CD4-positive, alpha-beta T cell treated with Interleukin-1 beta for 1 hour (primary cell): ENCODE results near the gene VPS16.
A peak's percentile ranks its signal among the peaks of the same experiment; 100 is the strongest.

ENCODE experiments used
- DNase-seq, 2 donors: peaks; one replicate each; pipeline ENCODE4 v3.0.0-alpha.2; 2020 to 2022

VPS16 gene

DNA sequence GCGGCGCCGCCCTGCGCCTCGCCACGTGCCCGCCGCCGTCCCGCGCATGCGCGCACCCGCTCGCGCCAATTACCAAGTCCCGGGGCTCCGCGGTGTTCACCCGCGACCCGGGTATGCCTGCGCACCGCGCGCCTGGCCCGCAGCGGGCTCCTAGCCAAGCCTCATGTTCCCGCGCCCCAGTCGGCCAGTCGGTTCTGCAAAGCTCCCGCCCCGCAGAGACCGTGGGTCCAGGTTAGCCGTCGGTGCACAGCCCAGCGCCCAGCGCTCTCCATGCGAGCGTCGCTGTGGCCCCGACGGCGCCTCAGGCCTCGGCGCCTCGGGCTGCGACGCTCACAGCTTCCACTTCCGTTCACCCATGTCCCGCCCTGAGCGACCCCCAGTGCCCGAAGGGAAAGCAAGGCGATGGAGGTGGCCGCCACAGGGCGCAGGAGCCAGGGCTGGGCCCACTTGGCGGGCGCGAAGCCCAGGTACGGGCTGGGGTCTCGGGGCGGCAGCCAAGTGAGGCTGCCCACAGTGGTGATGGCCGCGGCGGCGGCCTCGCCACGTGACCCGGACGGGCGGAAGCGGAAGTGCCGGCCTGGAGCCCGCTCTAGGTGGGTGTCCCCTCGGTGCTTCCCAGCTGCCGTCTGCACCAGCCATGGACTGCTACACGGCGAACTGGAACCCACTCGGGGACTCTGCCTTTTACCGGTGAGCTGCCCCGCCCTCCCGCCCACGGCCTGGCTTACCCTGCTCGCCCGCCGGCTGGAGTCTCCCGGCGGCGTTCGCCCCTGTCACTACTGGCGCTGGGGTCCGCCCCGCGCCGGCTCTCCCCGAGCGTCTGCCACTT is at the start of gene VPS16, which contains the start of gene PCED1A:
Gene VPS16 (plus strand): TSS at position 608 of the 829 bp plus-strand sequence. CDS start 30 bp downstream, at position 638.
Gene PCED1A (minus strand): TSS at position 518 of the 829 bp plus-strand sequence. CDS start 743 bp downstream, outside the sequence.
- DNase-seq = peak; percentile 88 to 89

DNA sequence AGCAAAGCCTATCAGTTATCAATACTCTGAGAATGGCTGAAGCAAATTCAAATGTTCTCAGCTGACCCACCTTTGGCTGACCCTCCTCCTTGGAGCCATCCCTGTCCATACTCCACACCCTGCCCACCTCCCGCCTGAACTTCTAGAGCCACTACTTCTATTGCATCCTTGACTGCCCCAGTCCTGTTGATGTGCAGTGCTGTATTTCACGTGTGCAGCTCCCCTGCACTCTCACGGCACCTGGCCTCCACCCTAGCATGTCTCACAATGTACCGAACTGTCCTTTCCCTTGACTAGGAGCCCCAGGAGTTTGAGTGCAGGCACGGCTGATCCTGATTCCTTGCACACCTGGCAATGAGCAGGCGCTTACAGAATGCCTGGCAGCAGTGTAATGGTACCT is 47.1 kb upstream of the VPS16 start:
- DNase-seq = no peak

DNA sequence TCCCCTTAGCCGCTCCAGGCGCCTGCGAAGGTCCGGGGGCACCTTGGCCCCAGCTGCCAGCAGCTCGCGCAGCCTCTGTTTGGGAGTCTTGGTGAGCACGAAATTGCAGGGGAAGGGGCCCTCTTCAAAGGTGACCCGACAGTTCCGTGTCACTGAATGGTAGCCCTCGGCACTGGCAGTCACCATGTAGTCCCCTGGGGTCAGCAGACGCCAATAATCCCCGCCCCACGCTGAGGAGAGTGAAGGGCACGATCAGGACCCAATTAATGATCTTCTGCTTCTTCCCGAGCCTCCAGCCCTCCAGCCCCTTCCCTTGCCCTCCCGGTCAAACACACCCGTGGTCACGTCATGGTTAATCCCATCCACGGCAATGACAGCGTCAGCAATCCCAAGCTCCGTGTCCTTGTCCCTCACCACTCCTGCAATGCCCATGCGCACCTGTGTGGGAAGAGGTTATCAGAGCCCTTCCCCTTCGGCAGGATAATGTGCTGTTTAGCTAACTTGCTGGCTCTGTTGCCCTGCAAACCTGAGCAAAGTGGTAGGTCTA is 46.3 kb upstream of the VPS16 start:
- DNase-seq = no peak

DNA sequence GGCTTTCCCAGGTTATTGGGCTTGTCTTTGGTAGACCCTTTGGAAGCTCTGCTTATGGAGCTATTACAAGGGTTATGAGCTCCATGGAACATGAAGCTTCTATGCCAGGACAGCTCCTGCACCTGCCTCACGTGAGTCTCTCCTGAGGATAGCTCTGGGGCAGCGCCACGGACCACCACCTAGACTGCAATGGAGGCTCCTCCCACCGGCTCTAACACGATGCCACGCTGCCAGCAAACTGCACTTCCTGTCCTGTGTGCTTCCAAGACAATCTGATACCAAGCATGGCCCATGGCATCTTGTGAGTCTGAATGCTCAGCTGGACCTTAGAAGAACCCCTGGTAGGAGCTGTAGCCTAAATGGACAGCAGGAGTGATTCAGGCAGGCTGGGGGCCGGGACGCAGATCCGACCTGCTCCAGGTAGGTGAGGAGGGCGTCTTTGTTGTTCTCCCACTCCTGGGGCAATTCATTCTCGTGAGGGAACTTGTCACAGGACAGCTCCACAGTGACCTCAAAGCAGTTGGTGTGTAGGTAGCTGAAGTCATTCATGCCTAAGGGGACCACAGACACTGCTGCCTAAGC is 45.6 kb upstream of the VPS16 start:
- DNase-seq = no peak

DNA sequence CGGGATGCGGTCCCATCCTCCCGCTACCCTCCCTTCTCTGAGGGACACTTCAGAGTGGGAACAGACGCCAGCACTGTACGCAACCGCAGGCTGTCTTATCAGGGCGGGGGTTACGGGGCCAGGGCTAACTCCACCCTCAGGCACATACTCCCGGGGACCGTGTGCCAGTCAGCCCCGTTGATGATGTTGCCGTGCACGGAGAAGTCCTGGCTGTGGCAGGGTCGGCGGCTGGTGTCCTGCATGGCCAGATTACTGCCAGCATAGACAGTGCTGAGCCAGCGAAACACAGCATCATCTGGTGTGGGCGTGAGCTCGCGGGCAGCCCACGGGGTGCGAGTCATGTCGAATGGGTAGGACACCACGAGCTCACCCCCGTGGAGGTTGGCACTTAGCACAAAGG is 45.1 kb upstream of the VPS16 start:
- DNase-seq = no peak

DNA sequence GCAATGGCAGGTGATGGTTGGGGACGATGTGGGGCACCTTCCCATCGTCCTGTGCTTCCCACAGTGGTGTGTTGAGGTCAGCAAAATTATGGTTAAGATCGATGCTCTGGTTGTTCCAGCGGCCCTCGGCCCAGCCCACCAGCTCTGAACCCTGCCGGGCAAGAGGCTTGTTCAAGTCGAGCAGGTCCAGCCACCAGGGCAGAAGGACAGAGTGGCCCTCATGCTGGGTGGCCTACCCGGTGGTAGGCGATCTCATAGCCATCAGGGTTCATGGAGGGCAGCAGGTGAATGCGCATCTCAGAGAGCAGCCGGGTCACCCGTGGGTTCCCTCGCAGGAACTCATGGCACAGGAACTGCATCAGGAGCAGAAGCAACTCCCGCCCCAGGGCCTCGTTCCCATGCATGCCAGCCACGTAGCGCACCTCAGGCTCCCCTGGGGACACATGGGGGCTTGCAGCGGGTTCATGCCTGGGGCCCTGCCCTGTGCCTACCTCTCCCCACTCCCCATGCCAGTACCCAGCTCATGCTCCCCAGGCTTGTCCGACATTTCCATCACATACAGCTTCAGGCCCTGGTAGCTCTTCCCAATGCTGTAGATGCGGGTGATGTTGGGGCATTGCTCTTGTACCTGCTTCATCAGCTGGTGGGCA is 44.4 kb upstream of the VPS16 start:
- no peak for DNase-seq

DNA sequence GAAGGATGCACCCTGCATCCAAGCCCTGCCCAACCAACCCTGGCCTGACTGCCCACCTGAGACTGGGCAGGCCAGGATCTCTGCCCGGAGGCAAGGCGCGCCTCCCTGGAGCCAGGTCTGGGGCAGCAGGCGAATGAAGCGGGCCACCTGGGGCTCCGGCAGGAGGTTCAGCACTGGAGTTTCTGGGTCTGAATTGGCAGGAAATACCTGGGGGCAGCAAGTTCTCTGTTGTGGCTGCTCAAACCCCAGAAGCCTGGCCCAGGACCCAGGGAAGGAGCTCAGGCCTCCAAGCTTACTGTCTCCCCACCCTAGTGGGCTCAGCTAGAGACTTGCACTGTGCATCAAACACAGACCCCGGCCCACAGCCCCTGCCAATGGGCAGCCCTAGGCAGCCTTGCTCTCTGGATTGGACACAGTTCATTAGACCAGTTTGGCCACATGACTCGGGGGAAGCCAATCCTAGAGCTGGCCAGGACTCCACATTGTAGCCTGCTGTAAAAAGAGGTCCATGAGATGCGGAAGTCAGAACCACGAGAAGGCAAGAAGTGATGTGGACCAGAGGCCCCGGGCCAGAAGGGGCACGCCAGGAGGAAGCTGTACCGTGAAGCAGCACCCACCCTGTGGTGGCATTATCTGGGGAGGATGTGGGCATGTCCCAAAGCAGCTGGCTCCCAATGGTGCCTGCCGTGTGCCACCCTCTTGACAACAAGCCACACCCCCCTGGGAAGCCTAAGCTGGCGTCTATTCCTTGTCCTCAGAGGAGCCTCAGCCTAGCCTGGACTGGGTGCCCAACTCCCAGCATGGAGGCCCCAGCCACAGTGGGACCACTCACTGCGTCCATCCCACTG is 43.2 kb upstream of the VPS16 start:
- no peak for DNase-seq

DNA sequence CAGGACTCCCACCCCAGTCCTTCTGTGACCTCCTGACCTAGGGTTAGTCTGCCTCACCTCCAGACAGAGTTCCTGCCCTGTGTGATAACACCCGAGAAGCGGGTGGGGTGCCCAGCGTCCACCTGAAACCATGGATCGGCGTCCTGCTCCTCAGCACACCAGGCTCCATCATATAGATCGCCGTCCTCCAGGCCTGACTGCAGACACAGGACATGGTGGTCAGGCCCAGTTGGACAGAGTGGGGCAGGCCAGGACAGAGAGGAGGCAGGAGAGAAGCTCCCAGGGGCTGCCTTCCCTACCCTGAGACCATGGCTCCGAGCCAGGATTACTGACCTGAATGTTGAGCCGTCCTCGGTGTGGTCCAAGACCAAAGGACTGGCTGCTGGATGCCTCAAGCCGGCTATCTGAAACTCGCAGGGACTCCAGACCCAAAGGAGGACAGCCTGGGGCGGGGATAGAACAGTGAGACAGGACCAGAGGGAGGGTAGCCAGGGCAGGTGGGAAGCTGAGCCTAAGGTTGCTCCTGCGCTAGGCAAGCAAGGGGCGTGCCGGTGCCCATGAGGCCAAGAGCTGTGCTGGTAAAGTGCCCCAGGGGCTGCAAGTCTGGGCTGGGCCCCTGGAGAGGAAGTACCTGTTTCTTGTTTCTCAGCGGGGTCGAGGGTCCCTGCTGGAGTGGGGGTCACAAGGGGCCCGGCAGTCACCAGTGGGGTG is 42.3 kb upstream of the VPS16 start:
- no peak for DNase-seq

DNA sequence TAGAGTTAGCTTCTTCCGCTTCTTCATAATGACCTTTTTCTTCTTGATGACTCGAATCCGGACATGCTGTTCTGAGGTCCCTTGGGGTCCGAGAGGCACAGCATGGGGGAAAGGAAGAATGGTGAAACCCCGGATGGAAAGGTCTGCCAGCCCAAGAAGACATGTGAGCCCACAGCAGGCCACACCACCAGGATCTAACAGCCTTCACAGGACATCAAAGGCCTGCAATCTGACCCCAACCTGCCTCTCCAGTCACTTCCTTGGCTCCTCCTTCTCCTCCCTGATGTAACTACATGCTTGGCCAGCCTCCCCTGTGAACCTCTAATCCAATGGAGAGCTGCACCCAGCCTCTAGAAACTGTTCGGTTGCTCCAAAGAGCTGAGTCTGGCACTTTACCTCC is 41.7 kb upstream of the VPS16 start:
- DNase-seq = no peak

DNA sequence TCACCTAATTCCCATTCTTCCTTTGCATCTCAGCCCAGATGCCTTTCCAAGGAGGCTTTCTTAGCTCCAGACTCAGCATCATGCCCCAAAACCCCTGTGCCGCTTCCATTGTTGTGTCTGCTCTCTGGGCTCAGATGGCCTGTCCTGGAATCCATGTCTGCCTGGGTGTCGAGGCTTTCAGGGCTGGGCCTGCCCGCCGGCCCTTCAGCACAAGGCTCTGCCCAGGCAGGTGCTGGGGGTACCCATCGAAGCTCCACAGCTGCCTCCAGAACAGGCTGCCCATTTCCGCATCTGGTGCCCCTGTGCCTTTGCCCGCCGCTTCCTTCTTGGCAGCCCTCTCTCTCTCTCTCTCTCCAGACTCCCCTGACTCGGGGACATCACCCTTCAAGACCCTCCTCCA is 41.3 kb upstream of the VPS16 start:
- no peak for DNase-seq

DNA sequence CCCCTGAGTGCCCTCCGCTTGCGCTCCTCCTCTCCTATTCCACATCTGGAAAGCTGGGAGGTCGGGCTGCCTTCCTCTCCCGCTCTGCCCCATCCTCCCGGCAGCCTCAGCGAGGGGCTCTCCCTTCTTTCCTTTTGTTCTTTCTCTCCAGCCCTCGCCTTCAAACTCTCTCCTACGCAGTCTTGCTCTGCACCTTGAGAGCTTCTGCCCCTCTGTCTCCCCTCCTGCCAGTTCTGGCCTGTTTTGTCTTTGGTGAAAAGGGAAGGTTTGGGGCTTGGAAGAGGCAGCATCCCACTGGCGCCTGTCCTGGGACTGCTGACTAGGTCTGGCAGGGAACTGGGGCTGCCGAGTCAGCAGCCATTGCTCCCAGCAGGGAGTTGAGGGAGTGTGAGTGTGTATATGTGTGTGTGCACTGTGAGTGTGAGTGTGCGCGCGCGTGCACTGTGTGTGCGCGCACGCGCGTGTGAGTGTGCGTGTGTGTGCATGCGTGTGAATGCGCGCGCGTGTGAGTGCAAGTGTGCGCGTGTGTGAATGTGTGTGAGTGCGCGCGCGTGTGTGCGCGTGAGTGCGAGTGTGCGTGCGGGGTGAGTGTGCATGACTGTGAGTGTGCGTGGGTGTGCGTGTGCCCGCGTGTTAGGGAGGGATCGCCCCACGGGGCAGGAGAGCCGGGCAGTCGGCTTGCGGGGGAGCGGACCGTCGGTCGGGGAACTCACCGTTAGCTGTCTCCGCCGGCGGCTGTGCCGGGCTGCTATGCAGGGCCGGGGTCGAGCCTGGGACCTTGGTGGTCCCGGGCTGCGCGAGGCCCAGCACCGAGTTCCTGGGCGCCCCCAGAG is 40.6 kb upstream of the VPS16 start:
- no peak for DNase-seq

DNA sequence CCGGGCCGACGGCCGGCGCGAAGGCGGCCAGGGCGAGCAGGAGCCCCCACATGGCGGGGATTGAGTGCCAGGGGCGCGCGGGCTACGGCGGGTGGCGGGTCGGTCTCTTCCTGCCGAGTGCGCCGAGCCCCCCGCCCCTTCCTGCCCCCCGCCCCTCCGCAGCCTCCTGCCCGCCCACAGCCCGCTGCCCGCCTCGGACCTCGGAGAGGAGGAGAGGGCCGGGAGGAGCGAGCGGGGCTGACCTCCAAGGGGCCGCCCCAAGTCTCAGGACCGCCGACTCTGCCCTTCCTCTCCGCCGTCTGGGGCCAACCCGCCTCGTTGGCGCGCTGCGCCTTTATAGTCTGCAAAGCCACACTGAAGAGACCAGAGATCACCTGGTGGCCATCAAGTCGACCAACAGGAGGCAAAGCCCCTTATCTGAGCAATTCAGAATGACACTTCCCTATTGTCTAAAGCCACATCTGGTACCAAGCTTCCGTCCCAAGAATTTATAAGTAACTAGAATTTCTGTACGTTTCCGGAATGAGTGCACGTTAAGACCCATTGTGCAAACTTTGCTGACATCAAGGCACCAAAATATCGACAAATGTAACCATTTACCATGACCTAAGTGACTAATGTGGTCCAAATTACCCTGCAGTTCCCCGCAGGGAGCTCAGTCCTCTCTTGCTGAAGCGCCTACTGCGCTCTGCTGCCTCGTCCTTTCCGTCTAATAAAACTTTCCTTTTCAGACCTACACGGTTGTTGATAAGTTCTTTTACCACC is 39.8 kb upstream of the VPS16 start, which contains the start of gene CPXM1:
Gene CPXM1 (minus strand): TSS at position 107 of the 765 bp plus-strand sequence. CDS start 55 bp downstream, at position 52.
- DNase-seq = no peak

DNA sequence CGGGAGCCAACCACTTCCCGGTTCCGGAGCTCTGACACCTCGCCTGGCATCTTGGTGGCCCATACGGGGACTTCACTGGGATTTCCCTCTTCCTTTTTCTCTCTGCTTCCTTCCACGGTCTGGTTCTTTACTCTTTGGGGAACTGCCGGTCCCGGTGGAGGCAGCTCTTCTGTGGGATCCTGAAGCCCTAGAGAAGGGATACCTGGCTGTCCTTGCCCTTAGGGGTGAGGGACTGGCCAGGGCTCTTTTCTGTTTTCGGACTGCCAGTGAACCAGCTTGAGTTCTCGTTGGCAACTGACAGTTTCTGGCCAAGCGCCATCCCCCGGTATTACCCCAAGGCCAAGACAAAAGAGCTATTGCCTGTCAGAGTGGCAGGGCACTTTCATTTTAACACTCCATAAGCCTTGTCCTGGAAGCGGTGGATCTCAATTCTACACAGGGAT is 39.2 kb upstream of the VPS16 start:
- DNase-seq = no peak

DNA sequence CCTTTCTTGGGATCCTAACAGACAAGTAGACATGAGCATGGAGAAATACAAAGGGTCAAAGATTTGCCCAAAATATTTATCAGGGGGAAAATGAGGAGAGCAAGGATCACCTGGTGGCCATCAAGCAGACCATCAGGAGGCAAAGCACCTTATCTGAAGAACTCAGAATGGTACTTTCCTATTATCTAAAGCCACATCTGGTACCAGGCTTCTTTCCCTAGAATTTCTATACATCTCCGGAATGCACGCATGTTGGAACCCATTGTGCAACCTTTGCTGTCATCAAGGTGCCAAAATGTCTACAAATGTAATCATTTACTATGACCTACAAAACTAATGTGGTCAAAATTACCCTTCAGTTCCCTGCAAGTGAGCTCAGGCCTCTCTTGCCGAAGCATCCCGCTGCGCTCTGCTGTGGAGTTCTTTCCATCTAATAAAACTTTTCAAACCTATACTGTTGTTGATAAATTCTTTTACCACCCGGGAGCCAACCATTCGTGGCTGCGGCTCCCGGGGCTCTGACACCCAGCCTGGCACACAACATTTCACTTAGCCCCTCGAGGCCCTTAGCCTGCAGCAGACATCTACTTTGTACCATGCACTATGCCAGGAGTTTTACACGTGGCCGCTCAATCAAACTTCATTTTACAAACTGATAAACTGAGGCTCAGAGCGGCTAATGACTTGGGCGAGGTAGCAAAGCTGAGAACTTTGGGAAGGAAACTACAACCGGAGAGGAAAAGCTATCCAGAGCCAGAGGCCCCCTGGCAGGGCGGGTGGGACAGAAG is 36.3 kb upstream of the VPS16 start:
- DNase-seq = no peak

DNA sequence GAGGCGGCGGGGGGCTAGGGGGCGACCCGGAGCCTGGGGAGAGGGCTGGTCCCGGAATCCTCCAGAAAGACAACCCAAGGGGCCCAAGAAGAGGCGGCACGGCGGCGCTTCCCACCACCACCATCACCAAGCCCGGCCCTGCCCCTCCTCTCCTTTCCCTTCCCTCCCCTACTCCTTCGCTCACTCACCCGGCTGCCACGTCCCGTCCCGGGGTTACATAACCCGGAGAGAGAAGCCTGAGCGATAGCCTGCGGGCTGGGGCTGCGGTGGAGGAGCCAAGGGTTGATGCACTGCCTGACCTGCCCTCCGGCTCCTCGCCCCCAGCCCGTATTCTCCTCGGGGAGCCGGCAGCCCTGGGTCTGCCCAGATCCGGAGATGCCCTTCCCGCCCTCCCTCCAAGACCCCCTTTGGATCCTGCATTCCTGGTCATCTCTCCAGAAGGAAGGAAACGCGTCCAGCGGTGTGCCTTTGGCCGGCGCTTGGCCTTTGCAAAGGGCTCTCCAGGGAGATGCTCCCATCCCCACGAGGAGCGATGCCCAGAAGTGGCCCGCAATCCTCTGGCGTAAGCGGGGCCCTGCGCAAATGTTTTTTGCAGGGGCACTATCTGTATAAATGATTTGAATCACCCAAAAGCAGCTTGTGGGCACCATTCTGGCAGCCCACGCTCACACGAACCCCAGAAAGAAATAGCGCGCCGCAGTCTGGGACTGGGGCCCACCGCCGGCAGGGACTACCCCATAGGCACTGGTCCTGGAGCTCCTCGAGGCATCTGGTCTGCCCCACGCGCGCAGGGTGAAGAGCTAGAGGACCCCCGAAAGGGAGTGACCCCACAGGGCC is 35.5 kb upstream of the VPS16 start:
- DNase-seq = no peak

DNA sequence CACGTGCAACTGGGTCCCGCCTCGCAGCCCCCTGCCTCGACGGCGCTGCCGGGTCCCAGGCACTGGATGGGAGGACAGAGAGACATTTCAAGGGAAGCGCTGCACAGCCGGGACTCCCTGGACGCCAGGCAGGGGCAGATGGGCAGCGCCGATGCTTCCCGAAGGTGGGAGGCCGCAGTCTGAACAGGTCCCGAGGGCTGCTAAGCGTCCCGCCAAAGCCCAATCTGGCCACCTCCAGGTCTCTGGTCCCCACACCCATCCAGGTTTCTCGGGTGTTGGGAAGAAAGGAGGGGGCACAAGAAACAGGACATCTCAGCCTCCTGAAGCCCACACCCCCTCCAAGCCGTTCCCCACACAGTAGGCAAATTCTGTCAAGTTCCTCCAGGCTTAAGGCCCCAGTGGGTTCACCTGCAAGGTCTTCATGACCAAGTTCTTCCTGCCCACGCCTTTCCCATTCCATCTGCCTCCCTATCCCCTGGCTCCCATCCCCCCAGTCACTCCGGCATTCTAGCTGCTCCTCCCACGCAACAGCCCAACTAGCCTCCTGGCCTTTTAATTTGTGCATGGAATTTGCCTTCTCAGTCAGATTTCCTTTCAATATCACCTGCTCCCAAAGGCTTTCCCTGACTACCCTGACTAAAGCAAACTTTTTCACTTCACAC is 34.7 kb upstream of the VPS16 start:
- no peak for DNase-seq

DNA sequence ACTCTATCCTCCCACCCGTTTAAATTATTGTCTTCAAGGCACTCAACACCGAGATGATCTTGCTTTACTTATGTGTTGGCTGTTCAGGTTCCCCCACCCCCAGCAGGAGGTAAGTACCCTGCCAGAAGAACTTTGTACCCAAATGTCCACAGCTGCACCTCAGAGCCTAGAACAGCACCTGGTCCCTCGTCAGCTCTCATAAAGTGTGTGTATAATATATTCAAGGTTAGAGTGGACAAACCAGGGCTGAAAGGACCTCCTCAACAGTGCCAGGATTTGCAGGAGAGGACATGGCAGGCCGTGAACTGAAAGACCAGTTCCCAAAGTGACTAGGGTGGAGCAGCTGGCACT is 34.2 kb upstream of the VPS16 start:
- no peak for DNase-seq

DNA sequence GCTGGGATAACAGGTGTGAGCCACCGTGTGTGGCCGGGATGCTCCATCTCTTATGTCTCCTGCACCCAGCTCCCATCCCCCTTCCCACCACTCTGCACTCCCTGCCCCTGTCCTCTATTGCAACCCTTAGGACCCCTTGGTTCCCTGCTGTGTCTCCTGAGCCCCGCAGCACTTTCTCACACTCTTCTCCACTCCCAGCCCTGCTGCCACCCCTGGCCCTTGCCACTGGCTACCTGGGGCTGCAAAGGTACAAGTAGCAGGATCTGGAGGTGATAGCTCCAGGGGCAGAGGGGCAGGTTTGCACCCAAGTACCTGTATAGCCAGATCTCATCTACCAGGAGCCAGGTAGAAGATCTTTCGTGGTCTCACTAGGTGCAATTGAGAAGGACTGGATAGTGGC is 33.5 kb upstream of the VPS16 start:
- DNase-seq = no peak
